ENCODE results near the gene TMEM94.
"Not testable (repeated sequence)": the region's sequence is repeated elsewhere in the genome, so short reads cannot be mapped to it uniquely, and the experiment has no call there.

Gene TMEM94

DNA sequence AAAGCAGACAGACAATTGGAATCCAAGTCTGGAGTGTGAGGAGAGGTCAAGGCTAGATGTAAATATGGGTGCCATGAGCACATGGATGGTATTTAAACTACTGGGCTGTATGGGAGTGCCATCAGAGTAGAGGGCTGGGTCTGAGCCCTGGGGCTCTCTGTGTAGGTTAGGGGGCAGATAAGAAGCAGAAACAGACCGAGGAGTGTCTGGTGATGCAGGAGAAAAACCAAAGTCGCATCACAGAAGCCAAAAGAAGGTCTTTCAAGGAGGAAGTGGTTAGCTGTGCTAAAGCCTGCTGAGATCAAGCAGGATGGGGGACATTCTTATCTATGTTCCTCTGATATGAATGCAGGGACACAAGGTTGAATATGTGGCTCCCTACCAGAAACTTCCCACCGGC is 61.8 kb downstream of the TMEM94 start:
- no peak overlapping the region for H3K4me3 ChIP-seq
- H3K9me3 ChIP-seq: no peaks in the 10 kb centered on the region
- H3K4me1 ChIP-seq: peaks cover 16% of the 10 kb centered on the region
- DNase-seq (ENCODE audit: low spot score in 2 of 2): no peak
- in situ Hi-C loops (cut with MboI; ENCODE audit: low sequenced_read_pairs): no loop called here
- H3K27me3 ChIP-seq (ENCODE audit: low read depth): no peaks in the 10 kb centered on the region
- peaks cover 27% of the 10 kb centered on the region for H3K36me3 ChIP-seq (replicated peaks)

GRCh38 chr17:75518983-75519537 is 62.6 kb downstream of the TMEM94 start:
- Histone ChIP-seq H3K27me3 (ENCODE audit: low read depth) (no peaks in the 10 kb centered on the region), H3K4me1 (peaks cover 8% of the 10 kb centered on the region), H3K9me3 (no peaks in the 10 kb centered on the region), H3K36me3 (replicated peaks) (peaks cover 28% of the 10 kb centered on the region), H3K4me3 (no peak overlapping the region)
- in situ Hi-C loops (cut with MboI; ENCODE audit: low sequenced_read_pairs): no loop called here
- no peak for DNase-seq (ENCODE audit: low spot score in 2 of 2)

DNA sequence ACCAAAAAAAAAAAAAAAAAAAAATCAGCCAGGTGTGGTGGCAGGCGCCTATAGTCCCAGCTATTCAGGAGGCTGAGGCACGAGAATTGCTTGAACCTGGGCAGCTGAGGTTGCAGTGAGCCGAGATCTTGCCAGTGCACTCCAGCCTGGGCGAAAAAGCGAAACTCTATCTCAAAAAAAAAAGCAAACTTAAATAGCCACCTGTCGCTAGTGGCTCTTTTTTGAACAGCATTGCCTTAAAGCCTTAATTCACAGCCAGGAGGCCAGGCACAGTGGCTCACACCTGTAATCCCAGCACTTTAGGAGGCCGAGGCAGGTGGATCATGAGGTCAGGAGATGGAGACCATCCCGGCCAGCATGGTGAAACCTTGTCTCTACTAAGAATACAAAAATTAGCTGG is 64.0 kb downstream of the TMEM94 start:
- H3K36me3 ChIP-seq (replicated peaks): peaks cover 33% of the 10 kb centered on the region
- DNase-seq (ENCODE audit: low spot score in 2 of 2); H3K4me3 ChIP-seq; H3K27me3 ChIP-seq (ENCODE audit: low read depth); H3K9me3 ChIP-seq; in situ Hi-C loops (cut with MboI; ENCODE audit: low sequenced_read_pairs): not testable (repeated sequence)
- H3K4me1 ChIP-seq: peaks cover 13% of the 10 kb centered on the region

- no peak overlapping the region for H3K4me3 ChIP-seq
- H3K27me3 ChIP-seq (ENCODE audit: low read depth): no peaks in the 10 kb centered on the region
- DNase-seq (ENCODE audit: low spot score in 2 of 2): no peak
- peaks cover 33% of the 10 kb centered on the region for H3K36me3 ChIP-seq (replicated peaks)
- H3K9me3 ChIP-seq: no peaks in the 10 kb centered on the region
- in situ Hi-C loops (cut with MboI; ENCODE audit: low sequenced_read_pairs): no loop called here
- peaks cover 10% of the 10 kb centered on the region for H3K4me1 ChIP-seq
These were observed 64.9 kb downstream of the TMEM94 start for GRCh38 chr17:75521290-75521689.

GRCh38 chr17:75521951-75522727 is 65.7 kb downstream of the TMEM94 start:
- H3K9me3 ChIP-seq: no peaks in the 10 kb centered on the region
- no peak overlapping the region for H3K4me3 ChIP-seq
- peaks cover 33% of the 10 kb centered on the region for H3K36me3 ChIP-seq (replicated peaks)
- no peaks in the 10 kb centered on the region for H3K27me3 ChIP-seq (ENCODE audit: low read depth)
- H3K4me1 ChIP-seq: peaks cover 10% of the 10 kb centered on the region
- no peak for DNase-seq (ENCODE audit: low spot score in 2 of 2)
- in situ Hi-C loops (cut with MboI; ENCODE audit: low sequenced_read_pairs): no loop called here

GRCh38 chr17:75523647-75524046 is 67.2 kb downstream of the TMEM94 start:
- H3K36me3 ChIP-seq (replicated peaks): peaks cover 33% of the 10 kb centered on the region
- no peaks in the 10 kb centered on the region for H3K27me3 ChIP-seq (ENCODE audit: low read depth)
- DNase-seq (ENCODE audit: low spot score in 2 of 2): no peak
- H3K9me3 ChIP-seq: no peaks in the 10 kb centered on the region
- H3K4me1 ChIP-seq: 0 out of 2 replicates have a peak, but pooled peaks cover 5% of the 10 kb centered on the region
- no peak overlapping the region for H3K4me3 ChIP-seq
- in situ Hi-C loops (cut with MboI; ENCODE audit: low sequenced_read_pairs): no loop called here

DNA sequence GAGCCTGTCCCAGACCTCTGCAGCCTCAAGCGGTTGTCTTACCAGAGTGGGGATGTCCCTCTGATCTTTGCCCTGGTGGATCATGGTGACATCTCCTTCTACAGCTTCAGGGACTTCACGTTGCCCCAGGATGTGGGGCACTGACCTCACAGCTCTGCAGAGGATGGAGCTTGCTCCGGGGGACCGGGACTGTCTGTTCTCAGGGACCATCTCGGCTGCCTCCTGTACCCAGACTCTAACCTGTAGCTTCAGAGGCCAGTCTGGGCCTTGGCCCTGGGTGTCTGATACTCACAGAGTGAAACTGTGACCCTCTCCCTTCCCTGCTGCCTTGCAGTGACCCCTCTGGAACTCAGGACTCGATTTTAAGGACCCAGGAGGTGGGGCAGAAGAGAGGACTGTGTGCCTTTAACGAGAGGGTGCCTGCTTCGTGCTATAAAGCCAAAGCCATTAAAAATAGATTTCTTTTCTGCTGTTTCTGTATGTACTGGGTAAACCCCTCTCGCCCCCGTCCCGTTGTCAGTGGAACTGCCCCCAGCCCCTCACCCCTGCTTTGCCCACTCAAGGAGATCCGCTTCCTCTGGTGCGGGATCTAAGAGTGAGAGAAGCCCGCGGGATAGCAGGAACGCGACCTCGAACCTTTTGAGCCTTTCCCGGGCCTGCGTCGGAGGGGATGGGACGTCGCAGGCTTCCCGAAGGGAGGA is 68.0 kb downstream of the TMEM94 start:
- in situ Hi-C loops (cut with MboI; ENCODE audit: low sequenced_read_pairs): no loop called here
- Histone ChIP-seq H3K4me1 (0 out of 2 replicates have a peak, but pooled peaks cover 5% of the 10 kb centered on the region), H3K9me3 (no peaks in the 10 kb centered on the region), H3K36me3 (replicated peaks) (peaks cover 28% of the 10 kb centered on the region), H3K27me3 (ENCODE audit: low read depth) (no peaks in the 10 kb centered on the region), H3K4me3 (peak overlapping the region; percentile 64)
- DNase-seq (ENCODE audit: low spot score in 2 of 2): no peak

GRCh38 chr17:75524970-75525805 is 68.8 kb downstream of the TMEM94 start, which contains the start of gene LLGL2:
TSS of gene LLGL2 (plus strand) at chr17:75525697. CDS start at chr17:75543427, 17,730 bp downstream.
- in situ Hi-C loops (cut with MboI; ENCODE audit: low sequenced_read_pairs): no loop called here
- Histone ChIP-seq H3K9me3 (no peaks in the 10 kb centered on the region), H3K36me3 (replicated peaks) (peaks cover 21% of the 10 kb centered on the region), H3K27me3 (ENCODE audit: low read depth) (no peaks in the 10 kb centered on the region), H3K4me3 (peak within 1 kb of the TSS; percentile 64), H3K4me1 (0 out of 2 replicates have a peak, but pooled peaks cover 5% of the 10 kb centered on the region)
- peak; percentile 86 to 88 for DNase-seq (ENCODE audit: low spot score in 2 of 2)

DNA sequence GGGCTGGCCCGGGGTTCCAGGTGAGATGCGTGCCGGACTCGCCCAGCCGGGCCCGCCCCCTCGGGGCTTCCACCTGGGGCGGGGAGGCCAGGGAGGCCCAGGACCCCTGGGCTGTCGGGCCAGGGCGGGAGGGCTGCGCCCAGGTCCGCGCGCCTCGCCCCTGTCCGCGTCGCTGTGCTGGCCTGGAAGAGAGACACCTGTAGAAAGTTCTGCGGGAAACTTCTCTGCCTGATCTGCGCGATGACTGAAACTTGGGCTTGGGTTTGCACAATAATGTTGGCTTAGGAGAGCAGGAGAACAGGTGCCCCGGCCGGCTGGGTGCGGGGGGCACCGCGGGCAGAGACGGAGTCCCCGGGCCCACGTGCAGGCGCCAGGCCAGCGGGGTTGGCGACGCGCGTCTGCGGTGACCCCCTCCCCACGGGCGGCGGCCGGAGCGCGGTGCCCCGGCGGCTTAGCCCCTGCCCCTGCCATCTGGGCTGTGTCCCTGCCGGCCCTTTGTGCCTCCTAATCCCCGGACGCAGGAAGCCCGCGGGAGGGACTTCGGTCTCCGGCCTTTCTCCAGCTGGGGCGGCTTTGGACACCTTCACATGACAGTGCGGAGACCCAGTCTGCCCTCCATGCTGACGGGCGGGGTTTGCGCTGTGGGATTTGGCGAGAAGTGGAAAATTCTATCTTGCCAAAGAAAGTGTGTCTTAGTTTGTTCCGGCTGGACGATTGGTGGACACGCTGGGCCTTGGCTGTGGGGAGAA is 69.5 kb downstream of the TMEM94 start:
- H3K36me3 ChIP-seq (replicated peaks): peaks cover 21% of the 10 kb centered on the region
- H3K4me3 ChIP-seq: peak overlapping the region; percentile 53
- in situ Hi-C loops (cut with MboI; ENCODE audit: low sequenced_read_pairs): no loop called here
- H3K27me3 ChIP-seq (ENCODE audit: low read depth): no peaks in the 10 kb centered on the region
- 0 out of 2 replicates have a peak, but pooled peaks cover 5% of the 10 kb centered on the region for H3K4me1 ChIP-seq
- DNase-seq (ENCODE audit: low spot score in 2 of 2): peak in 1 of 2 experiments; percentile 67
- H3K9me3 ChIP-seq: no peaks in the 10 kb centered on the region

GRCh38 chr17:75526555-75527270 is 70.3 kb downstream of the TMEM94 start:
- no peak for DNase-seq (ENCODE audit: low spot score in 2 of 2)
- H3K27me3 ChIP-seq (ENCODE audit: low read depth): no peaks in the 10 kb centered on the region
- H3K9me3 ChIP-seq: no peaks in the 10 kb centered on the region
- H3K4me3 ChIP-seq: peak overlapping the region; percentile 53
- in situ Hi-C loops (cut with MboI; ENCODE audit: low sequenced_read_pairs): no loop called here
- peaks cover 17% of the 10 kb centered on the region for H3K36me3 ChIP-seq (replicated peaks)
- H3K4me1 ChIP-seq: 0 out of 2 replicates have a peak, but pooled peaks cover 5% of the 10 kb centered on the region

GRCh38 chr17:75530837-75531720 is 74.6 kb downstream of the TMEM94 start:
- Histone ChIP-seq H3K4me3 (no peak overlapping the region), H3K9me3 (no peaks in the 10 kb centered on the region), H3K36me3 (replicated peaks) (peaks cover 6% of the 10 kb centered on the region), H3K27me3 (ENCODE audit: low read depth) (no peaks in the 10 kb centered on the region), H3K4me1 (no peaks in the 10 kb centered on the region)
- in situ Hi-C loops (cut with MboI; ENCODE audit: low sequenced_read_pairs): no loop called here
- no peak for DNase-seq (ENCODE audit: low spot score in 2 of 2)

- Histone ChIP-seq H3K27me3 (ENCODE audit: low read depth) (no peaks in the 10 kb centered on the region), H3K4me1 (peaks cover 3% of the 10 kb centered on the region; the same call in 1 of the 2 replicates), H3K36me3 (replicated peaks) (peaks cover 6% of the 10 kb centered on the region), H3K4me3 (no peak overlapping the region), H3K9me3 (no peaks in the 10 kb centered on the region)
- in situ Hi-C loops (cut with MboI; ENCODE audit: low sequenced_read_pairs): no loop called here
- no peak for DNase-seq (ENCODE audit: low spot score in 2 of 2)
These were observed 75.3 kb downstream of the TMEM94 start for GRCh38 chr17:75531721-75532072.

Measured in HAP-1 (cell line).